ENCODE measurements around the gene ANKH.

Gene ANKH

DNA sequence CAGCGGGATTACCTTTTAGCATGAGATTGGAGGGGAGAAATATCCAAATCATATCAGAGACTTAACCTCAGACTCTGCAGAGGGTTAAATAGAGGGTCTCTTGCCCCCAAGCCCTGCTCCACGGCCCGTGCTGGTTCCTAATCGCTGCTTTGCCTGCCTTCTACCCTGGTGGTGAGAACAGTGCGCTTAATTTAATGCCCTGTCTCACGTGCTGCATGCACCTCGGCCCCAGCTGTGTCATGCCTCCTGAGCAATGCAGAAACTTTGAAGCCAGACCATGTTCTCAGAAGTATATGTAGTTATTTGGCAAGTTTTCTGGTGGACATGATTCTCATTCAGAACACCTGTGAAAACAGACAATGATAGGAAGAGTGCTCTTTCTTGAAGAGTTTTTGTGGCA, 205.6 kb downstream of the ANKH start:
- DNase-seq (ENCODE audit: low read depth) = peak; percentile 64
- peak overlapping the region; percentile 81 for H3K4me3 ChIP-seq (ENCODE audit: low read length)
- TF ChIP-seq, protein P1, sequence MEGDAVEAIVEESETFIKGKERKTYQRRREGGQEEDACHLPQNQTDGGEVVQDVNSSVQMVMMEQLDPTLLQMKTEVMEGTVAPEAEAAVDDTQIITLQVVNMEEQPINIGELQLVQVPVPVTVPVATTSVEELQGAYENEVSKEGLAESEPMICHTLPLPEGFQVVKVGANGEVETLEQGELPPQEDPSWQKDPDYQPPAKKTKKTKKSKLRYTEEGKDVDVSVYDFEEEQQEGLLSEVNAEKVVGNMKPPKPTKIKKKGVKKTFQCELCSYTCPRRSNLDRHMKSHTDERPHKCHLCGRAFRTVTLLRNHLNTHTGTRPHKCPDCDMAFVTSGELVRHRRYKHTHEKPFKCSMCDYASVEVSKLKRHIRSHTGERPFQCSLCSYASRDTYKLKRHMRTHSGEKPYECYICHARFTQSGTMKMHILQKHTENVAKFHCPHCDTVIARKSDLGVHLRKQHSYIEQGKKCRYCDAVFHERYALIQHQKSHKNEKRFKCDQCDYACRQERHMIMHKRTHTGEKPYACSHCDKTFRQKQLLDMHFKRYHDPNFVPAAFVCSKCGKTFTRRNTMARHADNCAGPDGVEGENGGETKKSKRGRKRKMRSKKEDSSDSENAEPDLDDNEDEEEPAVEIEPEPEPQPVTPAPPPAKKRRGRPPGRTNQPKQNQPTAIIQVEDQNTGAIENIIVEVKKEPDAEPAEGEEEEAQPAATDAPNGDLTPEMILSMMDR (IDR thresholded peaks at IDR 0.05; ENCODE audit: insufficient read depth, low read depth, low read length, missing control alignments) = peak; percentile 45

DNA sequence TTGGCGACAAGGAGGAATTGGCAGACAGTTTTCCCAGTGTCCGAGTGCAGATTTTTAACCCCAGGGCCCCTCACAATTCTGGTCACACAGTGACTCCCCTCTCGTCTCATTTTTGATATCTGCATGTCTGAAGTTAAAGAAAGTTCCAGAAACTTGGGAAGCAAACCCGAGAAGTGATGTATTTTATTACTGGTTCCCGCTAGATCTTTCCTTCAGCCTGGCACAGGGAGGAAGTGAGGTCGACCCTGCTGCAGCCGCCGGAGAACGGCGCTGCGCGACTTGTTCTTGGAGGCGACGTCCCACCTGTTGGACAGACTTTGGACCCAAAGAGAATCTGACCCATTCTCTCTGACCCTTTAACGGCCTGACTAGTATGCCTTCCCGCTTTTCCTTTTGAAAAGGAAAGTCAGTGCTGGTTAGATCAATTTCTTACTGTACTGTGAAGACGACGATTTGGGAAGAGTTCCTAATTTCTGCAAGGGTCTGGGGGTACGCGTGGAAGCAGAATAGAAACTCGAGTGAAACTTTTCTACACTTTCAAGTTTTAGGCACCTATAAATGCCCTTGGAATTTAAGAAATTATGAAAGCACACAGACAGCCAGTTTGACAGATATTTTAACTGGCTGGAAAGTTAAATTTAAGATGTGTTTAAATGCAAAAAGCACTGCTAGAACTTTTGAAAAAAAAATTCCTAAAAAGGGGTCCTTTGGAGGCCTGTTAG, 206.3 kb downstream of the ANKH start:
- TF ChIP-seq, protein P1 (IDR thresholded peaks at IDR 0.05; ENCODE audit: insufficient read depth, low read depth, low read length, missing control alignments) = no peak
- peak; percentile 22 for DNase-seq (ENCODE audit: low read depth)
- H3K4me3 ChIP-seq (ENCODE audit: low read length) = peak overlapping the region; percentile 81

DNA sequence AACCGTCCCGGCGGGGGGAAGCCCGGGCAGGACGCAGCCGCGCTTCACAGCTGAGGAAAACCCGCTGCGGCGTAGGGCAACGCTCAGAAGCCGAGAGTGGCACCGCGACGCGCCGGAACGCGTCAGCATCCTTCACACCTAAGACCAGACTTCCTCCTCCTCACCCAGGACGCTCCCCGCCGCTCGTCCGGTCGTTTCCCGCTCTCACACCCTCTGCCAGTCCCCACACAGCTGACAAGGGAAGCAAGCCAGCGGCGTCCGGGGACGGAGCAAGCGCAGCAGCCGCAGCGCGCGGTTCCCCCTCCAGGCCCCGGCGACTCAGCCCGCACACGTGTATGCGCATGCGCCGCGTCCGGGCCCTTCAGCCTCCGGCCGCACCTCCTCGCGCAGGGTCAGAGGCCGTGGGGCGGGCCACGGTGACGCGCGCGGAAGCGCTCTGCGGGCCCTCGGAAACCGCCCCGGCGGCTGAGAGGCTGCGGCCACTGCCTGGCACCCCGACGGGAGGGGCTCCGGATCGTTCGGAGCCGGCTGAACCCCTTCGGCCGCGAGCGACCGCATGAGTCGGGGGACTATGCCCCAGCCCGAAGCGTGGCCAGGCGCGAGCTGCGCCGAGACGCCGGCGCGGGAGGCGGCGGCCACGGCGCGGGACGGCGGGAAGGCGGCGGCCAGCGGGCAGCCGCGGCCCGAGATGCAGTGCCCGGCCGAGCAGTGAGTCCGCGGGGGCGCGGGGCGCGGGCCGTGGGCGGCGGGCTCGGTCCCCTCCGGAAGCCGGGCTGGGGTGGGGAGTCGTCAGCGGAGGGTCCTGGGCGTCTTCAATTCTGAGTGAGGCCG, 207.1 kb downstream of the ANKH start, which contains the start of gene OTULIN:
TSS of gene OTULIN (plus strand) at position 449 of the 831 bp plus-strand sequence. CDS start at position 557, 108 bp downstream.
- H3K4me3 ChIP-seq (ENCODE audit: low read length) = peak within 1 kb of the TSS; percentile 81
- TF ChIP-seq, protein P1 (IDR thresholded peaks at IDR 0.05; ENCODE audit: insufficient read depth, low read depth, low read length, missing control alignments) = no peak
- peak; percentile 87 for DNase-seq (ENCODE audit: low read depth)

DNA sequence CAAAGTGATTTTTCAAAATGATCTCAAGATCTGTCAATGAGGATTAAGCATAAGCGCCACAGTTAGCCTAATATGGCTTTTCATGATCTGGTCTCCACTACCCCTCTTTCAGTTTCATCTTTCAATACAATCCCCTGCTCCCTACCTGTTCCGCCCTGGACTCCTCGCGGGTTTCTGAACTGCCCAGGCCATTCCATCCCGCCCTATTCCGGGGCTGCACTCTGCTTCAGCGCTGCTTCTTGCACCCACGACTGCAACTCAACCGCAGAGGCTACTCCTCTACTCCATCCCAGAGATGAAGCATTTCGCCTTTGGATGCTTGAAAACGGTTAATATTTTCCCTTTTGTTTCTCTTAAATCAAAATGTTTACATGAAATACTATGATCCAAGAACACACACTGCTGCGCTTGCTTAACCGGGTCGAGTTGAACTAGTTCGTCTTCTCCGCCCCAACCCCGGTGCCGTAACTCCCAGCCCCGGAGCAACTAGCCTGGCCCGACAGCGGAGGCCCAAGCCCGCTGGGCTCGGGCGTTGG, 207.8 kb downstream of the ANKH start:
- peak overlapping the region; percentile 81 for H3K4me3 ChIP-seq (ENCODE audit: low read length)
- TF ChIP-seq, protein P1 (IDR thresholded peaks at IDR 0.05; ENCODE audit: insufficient read depth, low read depth, low read length, missing control alignments) = no peak
- DNase-seq (ENCODE audit: low read depth) = no peak

DNA sequence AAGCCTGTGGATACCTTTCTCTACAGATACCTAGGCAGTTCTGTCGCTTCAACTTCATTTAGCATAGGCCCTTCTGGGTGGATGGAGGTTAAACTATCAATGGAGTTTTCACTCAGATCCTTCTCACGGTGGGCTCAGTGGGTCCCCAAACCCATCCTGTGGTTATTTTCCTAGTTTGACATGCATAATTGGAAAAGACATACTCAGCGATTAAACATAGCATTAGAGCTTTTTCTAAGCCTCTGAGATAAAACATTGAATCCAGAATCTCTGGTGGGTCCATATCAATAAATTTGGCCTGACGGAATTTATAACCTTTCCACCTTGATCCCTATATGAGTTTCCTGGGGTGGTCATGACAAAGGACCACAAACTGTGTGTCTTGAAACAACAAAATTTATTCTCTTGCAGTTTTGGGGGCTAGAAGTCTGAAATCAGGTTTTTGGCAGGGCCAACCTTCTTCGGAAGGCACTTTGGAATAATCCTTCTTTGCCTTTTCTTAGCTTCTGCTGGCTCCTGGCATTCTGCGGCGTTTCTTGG, 208.8 kb downstream of the ANKH start:
- TF ChIP-seq, protein P1 (IDR thresholded peaks at IDR 0.05; ENCODE audit: insufficient read depth, low read depth, low read length, missing control alignments) = no peak
- peak overlapping the region; percentile 81 for H3K4me3 ChIP-seq (ENCODE audit: low read length)

DNA sequence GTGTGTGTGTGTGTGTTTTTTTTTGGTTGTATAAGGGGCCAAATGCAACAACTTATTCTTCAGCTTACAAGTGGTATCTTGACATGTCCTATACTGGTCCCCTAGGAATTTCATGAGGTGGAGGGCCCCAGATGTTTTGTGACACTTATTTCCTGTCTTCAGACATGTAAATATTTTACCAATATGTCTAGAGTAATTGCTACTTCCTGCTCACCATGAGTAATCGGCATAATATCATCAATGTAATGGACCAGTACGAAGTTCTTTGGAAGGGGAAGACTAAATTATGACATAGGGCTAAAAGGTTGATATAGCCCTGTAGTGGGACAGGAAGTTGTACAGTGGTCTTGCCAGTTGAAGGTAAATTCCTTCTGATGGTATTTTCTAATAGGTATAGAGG, 210.7 kb downstream of the ANKH start:
- DNase-seq (ENCODE audit: low read depth) = peak; percentile 37
- TF ChIP-seq, protein P1 (IDR thresholded peaks at IDR 0.05; ENCODE audit: insufficient read depth, low read depth, low read length, missing control alignments) = no peak
- H3K4me3 ChIP-seq (ENCODE audit: low read length) = no peak overlapping the region

More for the DNA sequence above, 208.8 kb downstream of the ANKH start:
- no peak for DNase-seq (ENCODE audit: low read depth)
